Tibial artery (tissue), 4 donors: ENCODE measurements around the gene SPG11.

Experiments used
- DNase-seq, 2 donors: peaks; one replicate each; pipeline ENCODE4 v3.0.0-alpha.2; 2019
- H3K27ac ChIP-seq, 2 donors: fragments of 200-600 bp; sonication (generic) in 1 of 2; 1 replicate in 1 of 2; 2 replicates in 1 of 2; pipeline ENCODE4 v1.5.1; 2018 to 2019; ENCODE audit warnings: mild to moderate bottlenecking in 1 of 2
- H3K27me3 ChIP-seq, 2 donors: fragments of 200-600 bp; sonication (generic) in 1 of 2; one replicate each; pipeline versions ENCODE4 v1.5.1 to v1.6.0; 2016 to 2019
- H3K36me3 ChIP-seq, 3 donors: fragments of 200-600 bp; sonication (generic) in 2 of 3; one replicate each; pipeline ENCODE4 v1.5.1; 2016 to 2019; ENCODE audit warnings: mild to moderate bottlenecking in 2 of 3
- H3K4me1 ChIP-seq, 4 donors: fragments of 200-600 bp; sonication (generic) in 2 of 4; 1 replicate in 3 of 4; 2 replicates in 1 of 4; pipeline ENCODE4 v1.5.1; 2016 to 2019
- H3K4me3 ChIP-seq, 2 donors: fragments of 200-600 bp; sonication (generic) in 1 of 2; 1 replicate in 1 of 2; 2 replicates in 1 of 2; pipeline ENCODE4 v1.5.1; 2018 to 2019; ENCODE audit warnings: mild to moderate bottlenecking in 2 of 2
- H3K9me3 ChIP-seq, 3 donors: fragments of 200-600 bp; sonication (generic) in 1 of 3; one replicate each; pipeline ENCODE4 v1.5.1; 2016 to 2019
- CTCF ChIP-seq, 2 experiments: fragments of 200-600 bp in 1 of 2; fragments of 450-650 bp in 1 of 2; IDR thresholded peaks; one replicate each; pipeline ENCODE4 v1.5.1; 2017 to 2019; ENCODE audit warnings: antibody characterized with exemption in 2 of 2, mild to moderate bottlenecking in 1 of 2, moderate library complexity in 1 of 2
- intact Hi-C: fragments of 100-400 bp; cut with DNase I; formaldehyde crosslinking; loops from one replicate; pipeline ENCODE4 v1.15.0; 2023; ENCODE audit warnings: low total_unique reads

Gene SPG11

DNA sequence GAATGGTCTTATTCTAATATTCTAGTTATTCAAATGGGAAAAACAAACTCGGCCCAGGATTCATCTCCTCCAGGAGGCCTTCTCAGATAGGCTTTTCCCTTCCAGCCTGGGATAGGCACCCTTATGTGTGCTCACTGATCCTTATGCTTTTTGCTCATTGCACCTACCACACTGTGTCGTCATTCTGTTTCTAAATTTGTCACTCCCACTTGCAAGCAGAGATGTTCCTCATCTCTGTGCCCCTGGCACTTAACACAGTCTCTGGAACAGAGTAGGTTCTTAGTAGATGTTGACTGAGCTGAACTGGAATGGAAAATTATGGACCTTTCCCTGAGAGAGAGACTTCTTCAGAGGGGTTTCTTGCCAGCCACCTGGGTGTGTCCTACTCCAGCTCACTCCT is 18.7 kb upstream of the SPG11 start:
- Histone ChIP-seq H3K36me3 (no peaks in the 10 kb centered on the region), H3K4me3 (no peak overlapping the region), H3K9me3 (no peaks in the 10 kb centered on the region), H3K27ac (no peak overlapping the region), H3K27me3 (peaks cover 0 to 9% of the 10 kb centered on the region in 2 donors), H3K4me1 (peaks cover 0 to 10% (median 0%) of the 10 kb centered on the region in 4 donors)
- intact Hi-C loops = no loop called here
- TF ChIP-seq CTCF (IDR thresholded peaks at IDR 0.05) = no peak
- no peak for DNase-seq

DNA sequence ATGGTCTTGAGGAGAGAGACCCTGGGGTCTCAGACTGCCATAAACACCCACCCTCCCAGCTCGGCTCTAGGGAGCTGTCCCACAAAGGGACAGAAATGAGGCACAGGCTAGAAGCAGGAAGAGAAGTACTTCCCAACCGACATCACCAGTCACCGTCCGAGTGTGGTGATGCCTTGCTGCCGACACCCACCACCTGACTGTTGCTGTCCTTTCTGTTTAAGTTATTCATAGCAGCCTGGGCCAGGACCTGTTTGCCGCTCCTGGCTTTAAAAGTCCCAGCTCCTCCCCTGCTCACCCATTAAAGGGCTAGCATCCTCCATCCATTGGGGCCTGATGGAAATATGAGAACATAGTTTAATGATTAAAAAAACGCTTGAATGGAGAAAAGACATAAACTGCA is 13.2 kb upstream of the SPG11 start:
- intact Hi-C loops = no loop called here
- no peak for TF ChIP-seq CTCF (IDR thresholded peaks at IDR 0.05)
- H3K4me1 ChIP-seq = no peaks in the 10 kb centered on the region
- peaks cover 0 to 2% of the 10 kb centered on the region in 2 donors for H3K27me3 ChIP-seq
- H3K27ac ChIP-seq = no peak overlapping the region
- no peaks in the 10 kb centered on the region for H3K9me3 ChIP-seq
- H3K36me3 ChIP-seq = no peaks in the 10 kb centered on the region
- no peak overlapping the region for H3K4me3 ChIP-seq
- no peak for DNase-seq

DNA sequence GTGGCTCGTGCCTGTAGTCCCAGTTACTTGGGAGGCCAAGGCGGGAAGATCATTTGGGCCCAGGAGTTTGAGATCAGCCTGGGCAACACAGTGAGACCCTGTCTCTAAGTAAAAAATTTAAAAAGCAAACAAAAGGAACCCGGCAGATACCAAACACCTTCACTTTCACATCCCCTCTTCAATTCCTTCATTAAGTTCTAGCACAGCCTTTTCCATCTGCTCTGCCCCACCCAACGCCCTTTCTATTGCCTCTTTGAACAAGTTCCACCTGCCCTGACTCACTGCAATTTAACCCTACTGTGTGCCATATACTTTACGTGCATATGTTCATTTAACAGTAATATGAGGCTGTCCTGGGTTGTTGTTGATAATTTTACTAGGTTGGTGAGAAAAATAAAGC is 12.4 kb upstream of the SPG11 start:
- no peak for TF ChIP-seq CTCF (IDR thresholded peaks at IDR 0.05)
- no peak overlapping the region for H3K4me3 ChIP-seq
- no peaks in the 10 kb centered on the region for H3K4me1 ChIP-seq
- no peaks in the 10 kb centered on the region for H3K36me3 ChIP-seq
- intact Hi-C loops = no loop called here
- H3K27ac ChIP-seq = no peak overlapping the region
- no peak for DNase-seq
- no peaks in the 10 kb centered on the region for H3K9me3 ChIP-seq
- peaks cover 0 to 2% of the 10 kb centered on the region in 2 donors for H3K27me3 ChIP-seq

DNA sequence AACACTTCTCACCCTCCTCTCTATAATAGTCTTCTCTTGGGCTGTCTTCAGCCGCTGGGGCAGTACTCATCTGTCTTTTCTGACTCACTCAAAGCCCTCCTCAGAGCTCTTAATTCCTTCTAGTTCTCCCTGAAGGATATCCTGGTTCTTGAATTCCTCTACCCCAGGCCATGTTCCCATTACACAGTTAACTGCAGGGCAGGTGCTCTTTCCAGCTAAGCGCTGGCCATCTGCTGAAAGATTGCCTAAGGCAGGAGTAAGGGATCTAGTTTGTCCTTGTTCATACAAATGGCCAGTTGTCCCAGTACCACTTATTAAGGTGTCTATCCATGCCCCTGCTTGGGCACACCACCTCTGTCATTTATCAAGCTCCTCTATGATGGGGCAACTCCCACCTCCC is 10.2 kb upstream of the SPG11 start:
- no peak for TF ChIP-seq CTCF (IDR thresholded peaks at IDR 0.05)
- no peaks in the 10 kb centered on the region for H3K4me1 ChIP-seq
- H3K27ac ChIP-seq = no peak overlapping the region
- H3K9me3 ChIP-seq = no peaks in the 10 kb centered on the region
- intact Hi-C loops = no loop called here
- no peak overlapping the region for H3K4me3 ChIP-seq
- no peak for DNase-seq
- peaks cover 0 to 3% of the 10 kb centered on the region in 2 donors for H3K27me3 ChIP-seq
- no peaks in the 10 kb centered on the region for H3K36me3 ChIP-seq

DNA sequence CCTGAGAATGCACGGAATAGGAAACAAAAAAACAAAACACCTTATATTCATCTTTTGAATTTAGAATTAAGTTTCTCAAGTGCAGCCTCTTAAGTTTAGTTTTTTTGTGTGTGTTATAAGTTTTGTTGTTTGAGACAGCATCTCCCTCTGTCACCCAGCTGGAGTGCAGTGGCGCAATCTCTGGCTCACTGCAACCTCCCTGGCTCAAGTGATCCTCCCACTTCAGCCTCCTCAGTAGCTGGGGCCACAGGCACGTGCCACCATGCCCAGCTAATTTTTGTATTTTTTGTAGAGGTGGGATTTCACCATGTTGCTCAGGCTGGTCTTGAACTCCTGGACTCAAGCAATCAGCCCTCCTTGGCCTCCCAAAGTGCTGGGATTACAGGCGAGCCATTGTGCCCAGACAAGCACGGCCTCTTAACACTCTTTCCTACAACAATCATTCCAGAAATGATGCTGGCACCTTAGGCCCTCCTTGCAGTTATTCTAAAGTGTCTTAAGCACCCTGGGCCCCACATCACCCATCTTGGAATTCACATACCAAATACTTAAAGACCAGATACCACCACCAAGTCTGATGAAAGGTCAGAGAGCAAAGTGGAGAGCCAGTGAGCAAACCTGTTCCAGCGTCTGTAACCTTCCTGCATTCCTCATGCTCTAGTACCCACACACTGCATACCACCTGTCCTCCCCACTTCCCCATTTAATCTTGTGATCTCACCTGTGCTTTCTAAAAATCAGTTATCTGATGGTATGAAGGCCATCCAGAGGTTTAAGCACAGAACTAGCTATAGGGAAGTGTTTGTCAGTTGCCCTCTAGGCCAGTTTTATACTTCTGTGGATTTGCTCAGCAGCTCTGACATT is 6.9 kb upstream of the SPG11 start:
- Histone ChIP-seq H3K9me3 (no peaks in the 10 kb centered on the region), H3K27me3 (peaks cover 0 to 3% of the 10 kb centered on the region in 2 donors), H3K4me1 (no peaks in the 10 kb centered on the region), H3K27ac (no peak overlapping the region), H3K4me3 (no peak overlapping the region), H3K36me3 (no peaks in the 10 kb centered on the region)
- TF ChIP-seq CTCF (IDR thresholded peaks at IDR 0.05) = no peak
- DNase-seq = no peak
- intact Hi-C loops = no loop called here
